ENCODE data around the gene RPS29. TPM values are rescaled to one million over a fixed set of nuclear protein-coding genes. Genes with fewer than 3 reads are reported as not detected.

RPS29 gene
- total RNA-seq, 2 experiments from 2014 or later: 3,356 to 3,996 TPM

DNA sequence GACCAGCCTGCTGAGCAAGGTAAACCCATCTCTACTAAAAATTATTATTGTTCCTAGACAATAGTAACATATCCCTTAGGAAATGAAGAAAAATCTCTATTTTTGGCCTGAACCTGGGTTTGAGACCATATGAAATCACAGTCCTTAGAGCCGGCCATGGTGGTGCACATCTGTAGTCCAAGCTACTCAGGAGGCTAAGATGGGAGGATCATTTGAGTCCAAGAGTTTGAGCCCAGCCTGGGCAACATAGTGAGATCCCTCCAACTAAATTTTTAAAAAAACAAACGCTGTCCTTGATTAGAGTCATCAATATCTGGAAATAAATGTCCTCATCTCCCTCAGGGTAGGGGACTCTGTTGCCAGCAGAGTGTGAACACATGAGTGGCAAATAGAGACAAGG is 34.6 kb downstream of the RPS29 start:
- intact Hi-C loops (cut with DNase I, micrococcal nuclease): no loop called here
- Histone ChIP-seq H3K9me3 (ENCODE audit: control insufficient read depth in 1 of 2, insufficient read depth in 1 of 2, low read length in 2 of 2) (no peaks in the 10 kb centered on the region), H3K27ac (ENCODE audit: low read depth in 1 of 2, low read length in 2 of 2) (no peak overlapping the region), H3K36me3 (ENCODE audit: insufficient read depth, low read length) (no peaks in the 10 kb centered on the region), H3K4me1 (ENCODE audit: insufficient read depth, low read length) (no peaks in the 10 kb centered on the region), H3K27me3 (ENCODE audit: control insufficient read depth in 1 of 2, insufficient read depth in 2 of 2, low read length in 2 of 2) (no peaks in the 10 kb centered on the region), H3K4me3 (ENCODE audit: low read length) (no peak overlapping the region)
- CTCF ChIA-PET: no interaction called here
- Mint-ChIP-seq H3K9me3 (no peaks in the 10 kb centered on the region), H3K4me1 (ENCODE audit: low read depth) (no peaks in the 10 kb centered on the region), H3K4me3 (no peak overlapping the region), H3K27me3 (no peaks in the 10 kb centered on the region), H3K36me3 (ENCODE audit: low read depth) (no peaks in the 10 kb centered on the region), H3K27ac (no peak overlapping the region)
- no peak for DNase-seq
- TF ChIP-seq, protein P1, sequence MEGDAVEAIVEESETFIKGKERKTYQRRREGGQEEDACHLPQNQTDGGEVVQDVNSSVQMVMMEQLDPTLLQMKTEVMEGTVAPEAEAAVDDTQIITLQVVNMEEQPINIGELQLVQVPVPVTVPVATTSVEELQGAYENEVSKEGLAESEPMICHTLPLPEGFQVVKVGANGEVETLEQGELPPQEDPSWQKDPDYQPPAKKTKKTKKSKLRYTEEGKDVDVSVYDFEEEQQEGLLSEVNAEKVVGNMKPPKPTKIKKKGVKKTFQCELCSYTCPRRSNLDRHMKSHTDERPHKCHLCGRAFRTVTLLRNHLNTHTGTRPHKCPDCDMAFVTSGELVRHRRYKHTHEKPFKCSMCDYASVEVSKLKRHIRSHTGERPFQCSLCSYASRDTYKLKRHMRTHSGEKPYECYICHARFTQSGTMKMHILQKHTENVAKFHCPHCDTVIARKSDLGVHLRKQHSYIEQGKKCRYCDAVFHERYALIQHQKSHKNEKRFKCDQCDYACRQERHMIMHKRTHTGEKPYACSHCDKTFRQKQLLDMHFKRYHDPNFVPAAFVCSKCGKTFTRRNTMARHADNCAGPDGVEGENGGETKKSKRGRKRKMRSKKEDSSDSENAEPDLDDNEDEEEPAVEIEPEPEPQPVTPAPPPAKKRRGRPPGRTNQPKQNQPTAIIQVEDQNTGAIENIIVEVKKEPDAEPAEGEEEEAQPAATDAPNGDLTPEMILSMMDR (IDR thresholded peaks at IDR 0.05): no peak
- POLR2A ChIA-PET: no interaction called here
- ATAC-seq (ENCODE audit: poor library complexity): no peak

DNA sequence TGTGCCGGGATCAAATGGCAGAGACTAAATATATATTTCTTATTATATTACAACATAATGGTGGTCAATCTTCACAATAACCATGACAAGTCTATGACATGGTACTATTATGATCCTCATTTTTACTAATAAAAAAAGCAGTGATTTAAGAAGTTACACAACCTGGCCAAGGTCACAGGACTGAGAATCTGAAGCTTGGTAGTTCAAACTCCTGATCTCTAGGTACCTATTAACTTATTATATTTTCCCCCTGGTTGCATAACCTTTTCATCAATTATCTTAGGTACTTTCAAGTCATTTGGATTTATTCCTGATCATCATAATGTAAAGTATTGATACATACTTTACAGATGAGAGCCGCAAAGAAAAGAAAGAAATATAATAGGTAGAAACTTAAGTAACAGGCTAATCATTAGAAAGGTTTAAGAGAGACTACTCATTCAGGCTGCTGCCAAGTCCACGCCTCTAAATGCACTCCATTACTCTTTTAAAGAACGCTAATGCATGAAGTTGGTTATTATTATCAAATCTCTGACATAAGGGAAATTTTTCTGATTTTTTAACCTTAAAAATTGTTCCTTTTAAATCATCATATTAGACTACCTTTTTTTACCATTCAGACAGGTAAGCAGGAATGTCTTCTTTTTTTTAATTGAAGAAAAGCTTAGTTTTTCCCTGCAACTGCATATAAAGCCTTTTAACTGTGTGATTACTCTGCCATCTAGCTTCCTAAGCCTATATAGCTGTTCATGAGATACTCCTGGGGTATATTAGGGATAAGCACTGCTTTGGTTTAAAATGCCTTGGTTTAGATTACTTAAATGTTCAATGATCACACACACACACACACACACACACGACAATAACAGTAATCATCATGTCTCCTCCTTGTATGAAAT is 35.6 kb downstream of the RPS29 start:
- no peak for ATAC-seq (ENCODE audit: poor library complexity)
- H3K27me3 ChIP-seq (ENCODE audit: control insufficient read depth in 1 of 2, insufficient read depth in 2 of 2, low read length in 2 of 2): no peaks in the 10 kb centered on the region
- H3K36me3 ChIP-seq (ENCODE audit: insufficient read depth, low read length): no peaks in the 10 kb centered on the region
- H3K4me3 Mint-ChIP-seq: no peak overlapping the region
- H3K27me3 Mint-ChIP-seq: no peaks in the 10 kb centered on the region
- H3K9me3 ChIP-seq (ENCODE audit: control insufficient read depth in 1 of 2, insufficient read depth in 1 of 2, low read length in 2 of 2): no peaks in the 10 kb centered on the region
- no peaks in the 10 kb centered on the region for H3K36me3 Mint-ChIP-seq (ENCODE audit: low read depth)
- H3K9me3 Mint-ChIP-seq: no peaks in the 10 kb centered on the region
- intact Hi-C loops (cut with DNase I, micrococcal nuclease): no loop called here
- H3K4me1 Mint-ChIP-seq (ENCODE audit: low read depth): no peaks in the 10 kb centered on the region
- TF ChIP-seq, protein P1 (IDR thresholded peaks at IDR 0.05): no peak
- no peak overlapping the region for H3K27ac ChIP-seq (ENCODE audit: low read depth in 1 of 2, low read length in 2 of 2)
- no peaks in the 10 kb centered on the region for H3K4me1 ChIP-seq (ENCODE audit: insufficient read depth, low read length)
- ChIA-PET POLR2A (no interaction called here), CTCF (no interaction called here)
- no peak for DNase-seq
- no peak overlapping the region for H3K27ac Mint-ChIP-seq
- no peak overlapping the region for H3K4me3 ChIP-seq (ENCODE audit: low read length)

- Mint-ChIP-seq H3K27me3 (no peaks in the 10 kb centered on the region), H3K36me3 (ENCODE audit: low read depth) (no peaks in the 10 kb centered on the region), H3K27ac (no peak overlapping the region), H3K4me3 (no peak overlapping the region), H3K9me3 (no peaks in the 10 kb centered on the region), H3K4me1 (ENCODE audit: low read depth) (no peaks in the 10 kb centered on the region)
- ChIA-PET POLR2A (no interaction called here), CTCF (no interaction called here)
- TF ChIP-seq, protein P1 (IDR thresholded peaks at IDR 0.05): no peak
- intact Hi-C loops (cut with DNase I, micrococcal nuclease): no loop called here
- ATAC-seq (ENCODE audit: poor library complexity) (no peak), DNase-seq (no peak)
- Histone ChIP-seq H3K9me3 (ENCODE audit: control insufficient read depth in 1 of 2, insufficient read depth in 1 of 2, low read length in 2 of 2) (no peaks in the 10 kb centered on the region), H3K4me1 (ENCODE audit: insufficient read depth, low read length) (no peaks in the 10 kb centered on the region), H3K36me3 (ENCODE audit: insufficient read depth, low read length) (no peaks in the 10 kb centered on the region), H3K4me3 (ENCODE audit: low read length) (no peak overlapping the region), H3K27ac (ENCODE audit: low read depth in 1 of 2, low read length in 2 of 2) (no peak overlapping the region), H3K27me3 (ENCODE audit: control insufficient read depth in 1 of 2, insufficient read depth in 2 of 2, low read length in 2 of 2) (no peaks in the 10 kb centered on the region)
Measured at GRCh38 chr14:49549881-49550280, 36.3 kb downstream of the RPS29 start.

All from CD4-positive, alpha-beta T cell (primary cell).